Transverse colon (tissue), 4 donors: ENCODE measurements around the gene MRPS11. TPM values are rescaled to one million over a fixed set of nuclear protein-coding genes. Genes with fewer than 3 reads are reported as not detected.

Experiments used
- DNase-seq: peaks from one replicate; pipeline ENCODE4 v3.0.0-alpha.2; 2019
- H3K27ac ChIP-seq, 4 donors: fragments of 200-600 bp; sonication (generic); 2 replicates each; pipeline ENCODE4 v1.5.1; 2016 to 2018; ENCODE audit warnings: inconsistent platforms in 4 of 4
- H3K27me3 ChIP-seq: fragments of 200-600 bp; sonication (generic); 2 replicates; pipeline ENCODE4 v1.5.1; 2017; ENCODE audit warnings: inconsistent platforms
- H3K36me3 ChIP-seq, 4 donors: fragments of 200-600 bp; sonication (generic); 2 replicates each; pipeline ENCODE4 v1.5.1; 2017 to 2019; ENCODE audit warnings: inconsistent platforms in 4 of 4
- H3K4me1 ChIP-seq, 4 donors: fragments of 200-600 bp; sonication (generic); 2 replicates each; pipeline ENCODE4 v1.5.1; 2017 to 2020; ENCODE audit warnings: inconsistent platforms in 4 of 4
- H3K4me3 ChIP-seq, 4 donors: fragments of 200-600 bp; sonication (generic); 1 replicate in 1 of 4; 2 replicates in 3 of 4; pipeline versions ENCODE4 v1.5.1 to v1.6.1; 2017 to 2019; ENCODE audit warnings: inconsistent platforms in 4 of 4
- H3K9me3 ChIP-seq, 2 donors: fragments of 200-600 bp; sonication (generic); 2 replicates each; pipeline ENCODE4 v1.5.1; 2017 to 2019; ENCODE audit warnings: inconsistent platforms in 2 of 2
- CTCF ChIP-seq, 5 experiments: fragments of 200-600 bp in 3 of 5; fragments of 450-650 bp in 2 of 5; sonication (generic) in 3 of 5; IDR thresholded peaks; 1 replicate in 2 of 5; 2 replicates in 3 of 5; pipeline ENCODE4 v1.5.1; 2016 to 2017; ENCODE audit warnings: antibody characterized with exemption in 5 of 5, inconsistent platforms in 3 of 5, mild to moderate bottlenecking in 2 of 5, moderate library complexity in 1 of 5
- EP300 ChIP-seq: sonication (generic); formaldehyde crosslinking; IDR thresholded peaks from one replicate; pipeline ENCODE4 v1.6.1; 2017; ENCODE audit warnings: antibody characterized with exemption, low read depth
- POLR2A ChIP-seq: fragments of 450-650 bp; IDR thresholded peaks from one replicate; pipeline ENCODE4 v1.6.1; 2016; ENCODE audit warnings: antibody characterized with exemption, mild to moderate bottlenecking, moderate library complexity
- POLR2AphosphoS5 ChIP-seq, 3 donors: sonication (generic); formaldehyde crosslinking; IDR thresholded peaks; one replicate each; pipeline ENCODE4 v1.6.1; 2016; ENCODE audit warnings: antibody characterized with exemption in 3 of 3
- WGBS, 2 donors: methylation state at CpG; one replicate each; pipeline ENCODE4 v1.1.5; 2018; ENCODE audit warnings: low coverage in 1 of 2; 5-methylcytosine and 5-hydroxymethylcytosine counted together
- in situ Hi-C, 4 donors: fragments of 200-750 bp; cut with MboI; loops; one replicate each; pipeline versions ENCODE4 v1.15.0 to v1.15.1; 2017; ENCODE audit warnings: low sequenced_read_pairs in 3 of 4, low pct_ligation_motif_present in 1 of 4, low pct_unique_long_range_greater_than_20kb in 1 of 4
- intact Hi-C: fragments of 100-400 bp; cut with DNase I; formaldehyde crosslinking; loops from one replicate; pipeline ENCODE4 v1.15.1; 2023; ENCODE audit warnings: low total_unique reads
- total RNA-seq, 4 donors: library from RNA; depleted of rRNA; stranded (reverse); fragments of >200 nt; gene quantifications; one replicate each; pipeline ENCODE4 v1.1.0, GENCODE V29; 2016

Gene MRPS11
- total RNA-seq, 4 donors from 2014 or later = 19.5 to 52.8 (median 39.4) TPM

- TF ChIP-seq POLR2A = no peak
- no peak for TF ChIP-seq POLR2AphosphoS5 (IDR thresholded peaks at IDR 0.05)
- TF ChIP-seq CTCF (IDR thresholded peaks at IDR 0.05) = no peak
- TF ChIP-seq EP300 = no peak
- H3K4me3 ChIP-seq = no peak overlapping the region
- no peak for DNase-seq
These were observed 17.3 kb downstream of the MRPS11 start for GRCh38 chr15:88484682-88485331.

GRCh38 chr15:88487178-88487795, 19.8 kb downstream of the MRPS11 start:
- TF ChIP-seq CTCF (IDR thresholded peaks at IDR 0.05) (no peak), POLR2A (no peak), EP300 (no peak), POLR2AphosphoS5 (IDR thresholded peaks at IDR 0.05) (no peak)
- 72 to 100% methylated on average over 1 to 2 of the region's 2 CpGs for WGBS, 2 donors

More at GRCh38 chr15:88484682-88485331, 17.3 kb downstream of the MRPS11 start:
- 70 to 80% methylated on average over 1 to 10 of the region's 10 CpGs for WGBS, 2 donors
- no peaks in the 10 kb centered on the region for H3K9me3 ChIP-seq
- in situ Hi-C loops (loop anchor here in 2 of 4 donors (25.0 kb wide), 1 partner anchor 127 kb away; the partner anchor contains the start of gene AEN (in 2 of the 2)), intact Hi-C loops (no loop called here)
- H3K27ac ChIP-seq = no peak overlapping the region
- H3K27me3 ChIP-seq = no peaks in the 10 kb centered on the region
- no peaks in the 10 kb centered on the region for H3K36me3 ChIP-seq
- H3K4me1 ChIP-seq = no peaks in the 10 kb centered on the region

GRCh38 chr15:88487796-88488523, 20.5 kb downstream of the MRPS11 start:
- no peaks in the 10 kb centered on the region for H3K4me1 ChIP-seq
- H3K4me3 ChIP-seq = no peak overlapping the region
- no peaks in the 10 kb centered on the region for H3K27me3 ChIP-seq
- intact Hi-C loops = no loop called here
- 50 to 65% methylated on average over 2 to 11 of the region's 11 CpGs for WGBS, 2 donors
- H3K36me3 ChIP-seq = no peaks in the 10 kb centered on the region
- DNase-seq = no peak
- TF ChIP-seq POLR2A = no peak
- TF ChIP-seq POLR2AphosphoS5 (IDR thresholded peaks at IDR 0.05) = no peak
- no peak for TF ChIP-seq EP300
- TF ChIP-seq CTCF (IDR thresholded peaks at IDR 0.05) = no peak
- no peak overlapping the region for H3K27ac ChIP-seq
- no peaks in the 10 kb centered on the region for H3K9me3 ChIP-seq
- in situ Hi-C loops = loop anchor here in 2 of 4 donors (25.0 kb wide), 1 partner anchor 124 kb away; the partner anchor contains the start of gene AEN (in 2 of the 2)

More at GRCh38 chr15:88487178-88487795, 19.8 kb downstream of the MRPS11 start:
- Histone ChIP-seq H3K4me3 (no peak overlapping the region), H3K36me3 (no peaks in the 10 kb centered on the region), H3K27ac (no peak overlapping the region), H3K27me3 (no peaks in the 10 kb centered on the region), H3K9me3 (no peaks in the 10 kb centered on the region), H3K4me1 (no peaks in the 10 kb centered on the region)
- in situ Hi-C loops (loop anchor here in 2 of 4 donors (25.0 kb wide), 1 partner anchor 125 kb away; the partner anchor contains the start of gene AEN (in 2 of the 2)), intact Hi-C loops (no loop called here)
- no peak for DNase-seq

GRCh38 chr15:88489321-88489720, 21.8 kb downstream of the MRPS11 start:
- no peak for DNase-seq
- Histone ChIP-seq H3K27me3 (no peaks in the 10 kb centered on the region), H3K27ac (no peak overlapping the region), H3K4me3 (no peak overlapping the region), H3K4me1 (no peaks in the 10 kb centered on the region), H3K36me3 (no peaks in the 10 kb centered on the region), H3K9me3 (no peaks in the 10 kb centered on the region)
- in situ Hi-C loops = loop anchor here in 2 of 4 donors (25.0 kb wide), 1 partner anchor 123 kb away; the partner anchor contains the start of gene AEN (in 2 of the 2)
- WGBS, 2 donors = 85% methylated on average over 4 of the region's 4 CpGs; no CpG with 5 or more reads in 1 of the 2 donors
- TF ChIP-seq EP300 (no peak), POLR2A (no peak), POLR2AphosphoS5 (IDR thresholded peaks at IDR 0.05) (no peak), CTCF (IDR thresholded peaks at IDR 0.05) (no peak)
- intact Hi-C loops = no loop called here
